WTC11 (cell line): ENCODE results near the gene MYO18A. TPM values are rescaled to one million over a fixed set of nuclear protein-coding genes. Genes with fewer than 3 reads are reported as not detected.
A peak's percentile ranks its signal among the peaks of the same experiment; 100 is the strongest.

Source experiments
- ATAC-seq: fragments of 200-7000 bp; cut with Tn5 transposase; 2 replicates; pipeline ENCODE4 v1.10.0; 2021; ENCODE audit warnings: mild to moderate bottlenecking, moderate library complexity
- CTCF ChIA-PET: fragments of 300-600 bp; sonication (Branson Sonifier 250); formaldehyde crosslinking; loops from one replicate; lab custom pipeline; 2021; ENCODE audit warnings: antibody characterized with exemption; lab: Charles Lee
- POLR2A ChIA-PET: fragments of 350-600 bp; sonication (Branson Sonifier 250); formaldehyde crosslinking; loops from one replicate; lab custom pipeline; 2021; ENCODE audit warnings: antibody characterized with exemption; lab: Charles Lee
- DNase-seq: peaks from one replicate; pipeline ENCODE4 v3.0.0; 2021; ENCODE audit warnings: low spot score
- H3K27ac Mint-ChIP-seq: 2 replicates; pipeline ENCODE4 v1.8.0; 2021; ENCODE audit warnings: mixed read lengths
- H3K27me3 Mint-ChIP-seq: 2 replicates; pipeline ENCODE4 v1.8.0; 2021; ENCODE audit warnings: low read depth, mild to moderate bottlenecking, moderate library complexity, mixed read lengths
- H3K36me3 Mint-ChIP-seq: 2 replicates; pipeline ENCODE4 v1.8.0; 2021; ENCODE audit warnings: mixed read lengths
- H3K4me1 Mint-ChIP-seq: 2 replicates; pipeline ENCODE4 v1.8.0; 2022; ENCODE audit warnings: mixed read lengths
- H3K4me3 Mint-ChIP-seq: 2 replicates; pipeline ENCODE4 v1.8.0; 2021; ENCODE audit warnings: mild to moderate bottlenecking, moderate library complexity, mixed read lengths
- H3K9me3 Mint-ChIP-seq: 2 replicates; pipeline ENCODE4 v1.8.0; 2021; ENCODE audit warnings: mixed read lengths
- CREB1 ChIP-seq: sonication (generic); formaldehyde crosslinking; IDR thresholded peaks from 2 replicates; pipeline ENCODE4 v1.8.0; 2023; ENCODE audit warnings: mild to moderate bottlenecking, missing genetic modification reagents
- CREM ChIP-seq: sonication (generic); formaldehyde crosslinking; IDR thresholded peaks from 2 replicates; pipeline ENCODE4 v1.8.1; 2022; ENCODE audit warnings: mild to moderate bottlenecking, missing genetic modification reagents, moderate library complexity
- E2F1 ChIP-seq: sonication (generic); formaldehyde crosslinking; IDR thresholded peaks from 2 replicates; pipeline ENCODE4 v1.8.0; 2022; ENCODE audit warnings: mild to moderate bottlenecking, missing genetic modification reagents
- E2F4 ChIP-seq: sonication (generic); formaldehyde crosslinking; IDR thresholded peaks from 2 replicates; pipeline ENCODE4 v1.8.1; 2022; ENCODE audit warnings: low read depth, mild to moderate bottlenecking, moderate library complexity, missing genetic modification reagents, borderline replicate concordance
- ETV6 ChIP-seq: sonication (generic); formaldehyde crosslinking; IDR thresholded peaks from 2 replicates; pipeline ENCODE4 v1.8.1; 2022; ENCODE audit warnings: mild to moderate bottlenecking, missing genetic modification reagents
- FOXP1 ChIP-seq: sonication (generic); formaldehyde crosslinking; IDR thresholded peaks from 2 replicates; pipeline ENCODE4 v1.8.0; 2022; ENCODE audit warnings: missing genetic modification reagents, mild to moderate bottlenecking, moderate library complexity, borderline replicate concordance
- GTF2I ChIP-seq: fragments of 250-450 bp; sonication (Bioruptor Pico); conservative IDR thresholded peaks from 2 replicates; pipeline ENCODE4 v1.4.0; 2021; ENCODE audit warnings: mild to moderate bottlenecking
- HMGA2 ChIP-seq: fragments of 250-450 bp; sonication (Bioruptor Pico); IDR thresholded peaks from 2 replicates; pipeline ENCODE4 v1.4.0; 2021; ENCODE audit warnings: mild to moderate bottlenecking, moderate library complexity
- IRF2 ChIP-seq: sonication (generic); formaldehyde crosslinking; IDR thresholded peaks from 2 replicates; pipeline ENCODE4 v1.8.0; 2022; ENCODE audit warnings: low read depth, missing genetic modification reagents, borderline replicate concordance
- JUN ChIP-seq: sonication (generic); formaldehyde crosslinking; IDR thresholded peaks from 2 replicates; pipeline ENCODE4 v1.8.0; 2023; ENCODE audit warnings: mild to moderate bottlenecking, missing genetic modification reagents
- PRDM15 ChIP-seq: sonication (generic); formaldehyde crosslinking; IDR thresholded peaks from 2 replicates; pipeline ENCODE4 v1.8.0; 2022; ENCODE audit warnings: missing genetic modification reagents
- TEAD1 ChIP-seq: sonication (generic); formaldehyde crosslinking; IDR thresholded peaks from 2 replicates; pipeline ENCODE4 v1.8.0; 2022; ENCODE audit warnings: mild to moderate bottlenecking, missing genetic modification reagents
- TEAD4 ChIP-seq: sonication (generic); formaldehyde crosslinking; IDR thresholded peaks from 2 replicates; pipeline ENCODE4 v1.8.0; 2022; ENCODE audit warnings: mild to moderate bottlenecking, missing genetic modification reagents
- ZMAT4 ChIP-seq: fragments of 250-450 bp; sonication (Bioruptor Pico); IDR thresholded peaks from 2 replicates; pipeline ENCODE4 v1.9.0; 2021; ENCODE audit warnings: mild to moderate bottlenecking
- ZNF532 ChIP-seq: fragments of 250-450 bp; sonication (Bioruptor Pico); IDR thresholded peaks from 2 replicates; pipeline ENCODE4 v1.9.0; 2021; ENCODE audit warnings: mild to moderate bottlenecking, borderline replicate concordance
- total RNA-seq: library from RNA; stranded (reverse); gene quantifications from 3 replicates; pipeline ENCODE4 v1.2.3, GENCODE V29; 2021

MYO18A gene
- total RNA-seq, 1 experiment from 2014 or later = 54.9 TPM

GRCh38 chr17:29178750-29179231, 1.4 kb downstream of the MYO18A start:
- Mint-ChIP-seq H3K9me3 (peaks cover 10% of the 10 kb centered on the region), H3K36me3 (no peaks in the 10 kb centered on the region), H3K4me3 (peak overlapping the region; percentile 81), H3K27me3 (peaks cover 16% of the 10 kb centered on the region), H3K4me1 (peaks cover 32% of the 10 kb centered on the region), H3K27ac (peak overlapping the region; percentile 95)
- CTCF ChIA-PET = interaction anchor here (0.6 to 10.2 kb wide), 23 partner anchors 11 to 452 kb away, joined by 3 to 464 read pairs (median 10); partner anchors contain the start of gene NEK8
- no peak for DNase-seq
- POLR2A ChIA-PET = interaction anchor here (0.6 to 4.0 kb wide), 4 partner anchors 23 to 558 kb away, joined by 3 to 29 read pairs (median 4); no protein-coding TSS in a partner anchor
- no peak for ATAC-seq
- no peak for TF ChIP-seq E2F1
- TF ChIP-seq IRF2 (CRISPR knock-in tag) = no peak
- TF ChIP-seq CREB1 = no peak
- TF ChIP-seq JUN (CRISPR knock-in tag) = no peak
- no peak for TF ChIP-seq CREM (CRISPR knock-in tag)
- TF ChIP-seq ZNF532 = no peak
- TF ChIP-seq GTF2I (CRISPR knock-in tag) = no peak
- TF ChIP-seq, all 79 proteins: peak for 0

- ChIA-PET CTCF (interaction anchor here (0.8 to 10.2 kb wide), 13 partner anchors 12 to 451 kb away, joined by 4 to 464 read pairs (median 22); partner anchors contain the start of gene NEK8), POLR2A (interaction anchor here (0.6 to 4.0 kb wide), 4 partner anchors 23 to 559 kb away, joined by 3 to 29 read pairs (median 4); no protein-coding TSS in a partner anchor)
- Mint-ChIP-seq H3K9me3 (0 out of 2 replicates have a peak, but pooled peaks cover 8% of the 10 kb centered on the region), H3K27ac (peak overlapping the region; percentile 95), H3K27me3 (peaks cover 14% of the 10 kb centered on the region), H3K36me3 (no peaks in the 10 kb centered on the region), H3K4me3 (peak overlapping the region; percentile 81), H3K4me1 (peaks cover 32% of the 10 kb centered on the region)
- ATAC-seq = no peak
- TF ChIP-seq E2F4 (CRISPR knock-in tag) = no peak
- no peak for TF ChIP-seq ZMAT4
- no peak for TF ChIP-seq TEAD4 (CRISPR knock-in tag)
- no peak for TF ChIP-seq FOXP1 (CRISPR knock-in tag)
- TF ChIP-seq IRF2 (CRISPR knock-in tag) = no peak
- no peak for TF ChIP-seq HMGA2 (CRISPR knock-in tag)
- TF ChIP-seq PRDM15 (CRISPR knock-in tag) = no peak
- TF ChIP-seq ETV6 (CRISPR knock-in tag) = no peak
- TF ChIP-seq TEAD1 (CRISPR knock-in tag) = no peak
- no peak for DNase-seq
Observed at GRCh38 chr17:29177871-29178749, 2.1 kb downstream of the MYO18A start.
